ENCODE measurements around the gene ZFYVE27.

DNA sequence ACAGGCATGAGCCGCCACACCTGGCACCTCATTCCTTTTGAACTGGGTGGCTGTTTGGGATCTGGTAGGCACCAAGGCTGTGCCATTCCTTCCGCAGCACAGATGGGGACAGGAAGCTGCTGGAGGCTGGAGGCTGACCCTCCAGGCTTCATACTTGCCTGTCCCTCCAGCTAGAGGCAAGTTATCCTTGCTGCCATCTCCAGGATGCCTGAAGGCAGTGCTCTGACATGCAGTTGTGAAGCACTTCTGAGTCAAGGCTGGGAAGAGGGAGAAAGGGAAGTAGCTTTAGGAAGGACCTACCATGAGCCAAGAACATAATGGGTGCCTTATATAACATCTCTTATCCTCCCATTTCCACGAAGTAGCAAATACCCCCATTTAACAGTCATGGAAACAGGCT, 13.9 kb upstream of the ZFYVE27 start:
- TF ChIP-seq POLR2A (IDR thresholded peaks at IDR 0.05; ENCODE audit: low read length) (no peak), GATA1 (IDR thresholded peaks at IDR 0.05; ENCODE audit: low read depth, low read length) (no peak)
